Keratinocyte (primary cell): Measurements from ENCODE around the gene NUDT14. TPM values are rescaled to one million over a fixed set of nuclear protein-coding genes. Genes with fewer than 3 reads are reported as not detected.

Experiments used
- DNase-seq: peaks from one replicate; pipeline ENCODE4 v3.0.0-alpha.2; 2011; ENCODE audit warnings: low read depth, missing footprints, low spot score
- FAIRE-seq: peaks from 2 replicates; lab custom pipeline; 2011; peaks lifted over from hg19 to GRCh38; lab: Jason Lieb, UNC
- H2AFZ ChIP-seq: 2 replicates; pipeline ENCODE4 v1.6.0; 2012; ENCODE audit warnings: low read length, control low read depth, inconsistent platforms; ENCODE audit not compliant: control insufficient read depth
- H3K27ac ChIP-seq: 2 replicates; pipeline ENCODE4 v1.5.1; 2011; ENCODE audit warnings: low read length; ENCODE audit not compliant: control insufficient read depth, insufficient read depth
- H3K27me3 ChIP-seq: 3 replicates; pipeline ENCODE4 v1.6.0; 2011; ENCODE audit warnings: low read length; ENCODE audit not compliant: control insufficient read depth, insufficient read depth; ENCODE audit errors: extremely low read depth
- H3K36me3 ChIP-seq, 2 experiments: 2 replicates in 1 of 2; 3 replicates in 1 of 2; pipeline ENCODE4 v1.5.1; 2011; ENCODE audit warnings: low read length in 2 of 2, mild to moderate bottlenecking in 1 of 2; ENCODE audit not compliant: control insufficient read depth in 2 of 2, insufficient read depth in 2 of 2; ENCODE audit errors: extremely low read depth in 1 of 2
- H3K4me1 ChIP-seq: 3 replicates; pipeline ENCODE4 v1.5.1; 2011; ENCODE audit warnings: low read length; ENCODE audit not compliant: control insufficient read depth, insufficient read depth; ENCODE audit errors: extremely low read depth
- H3K4me2 ChIP-seq: 3 replicates; pipeline ENCODE4 v1.6.0; 2011; ENCODE audit warnings: low read depth, low read length; ENCODE audit not compliant: control insufficient read depth, insufficient read depth; ENCODE audit errors: extremely low read depth
- H3K4me3 ChIP-seq, 3 experiments: fragments of 200-600 bp in 1 of 3; sonication (generic) in 1 of 3; 2 replicates in 2 of 3; 3 replicates in 1 of 3; pipeline ENCODE4 v1.5.1; 2011 to 2016; ENCODE audit warnings: low read length in 3 of 3, mild to moderate bottlenecking in 3 of 3, control low read depth in 2 of 3, inconsistent platforms in 1 of 3, low read depth in 1 of 3, mixed read lengths in 1 of 3, mixed run types in 1 of 3, moderate library complexity in 1 of 3; ENCODE audit not compliant: control insufficient read depth in 2 of 3, insufficient read depth in 2 of 3; ENCODE audit errors: extremely low read depth in 1 of 3
- H3K79me2 ChIP-seq: 2 replicates; pipeline ENCODE4 v1.6.0; 2012; ENCODE audit warnings: low read length; ENCODE audit not compliant: control insufficient read depth, insufficient read depth
- H3K9ac ChIP-seq: 3 replicates; pipeline ENCODE4 v1.6.0; 2011; ENCODE audit warnings: low read length; ENCODE audit not compliant: control insufficient read depth, insufficient read depth; ENCODE audit errors: extremely low read depth
- H3K9me1 ChIP-seq: 3 replicates; pipeline ENCODE4 v1.6.0; 2011; ENCODE audit warnings: low read length; ENCODE audit not compliant: control insufficient read depth, insufficient read depth; ENCODE audit errors: extremely low read depth
- H3K9me3 ChIP-seq: 2 replicates; pipeline ENCODE4 v1.5.1; 2012; ENCODE audit warnings: low read depth, low read length; ENCODE audit not compliant: control insufficient read depth
- H4K20me1 ChIP-seq: 3 replicates; pipeline ENCODE4 v1.6.0; 2011; ENCODE audit warnings: low read length; ENCODE audit not compliant: control insufficient read depth, insufficient read depth; ENCODE audit errors: extremely low read depth
- CTCF ChIP-seq, 3 experiments: IDR thresholded peaks in 1 of 3; conservative IDR thresholded peaks in 1 of 3; optimal IDR thresholded peaks in 1 of 3; 2 replicates in 2 of 3; 3 replicates in 1 of 3; pipeline versions ENCODE3 to v1.5.1; 2011; ENCODE audit warnings: low read length in 3 of 3, mild to moderate bottlenecking in 3 of 3, moderate library complexity in 2 of 3, control low read depth in 1 of 3, inconsistent platforms in 1 of 3; ENCODE audit not compliant: insufficient read depth in 2 of 3; ENCODE audit errors: extremely low read depth in 1 of 3
- EZH2 ChIP-seq: IDR thresholded peaks from one replicate; pipeline ENCODE4 v1.6.1; 2012; ENCODE audit warnings: inconsistent platforms, mild to moderate bottlenecking, low read length, moderate library complexity
- dilution Hi-C: fragments of 300-500 bp; cut with MboI; formaldehyde crosslinking; loops from one replicate; pipeline ENCODE4 v1.7.0; 2020; ENCODE audit warnings: low sequenced_read_pairs; ENCODE audit not compliant: extremely low pct_ligation_motif_present
- polyA plus RNA-seq, 5 experiments: library from polyadenylated mRNA; depleted of rRNA in 3 of 5; stranded (reverse) in 3 of 5; stranded (forward) in 1 of 5; unstranded in 1 of 5; fragments of >200 nt; gene quantifications; 1 replicate in 1 of 5; 2 replicates in 3 of 5; 3 replicates in 1 of 5; pipeline versions ENCODE4 v1.2.1 to v1.2.3, GENCODE V29; 2011 to 2012; ENCODE audit warnings: missing spikeins in 2 of 5, low read depth in 1 of 5, low replicate concordance in 1 of 5

NUDT14 gene
- polyA plus RNA-seq, 1 donor (not counting 4 experiments of a cell fraction or from before 2014, with no cell fraction given): 15.6 TPM

GRCh38 chr14:105168979-105169507, 12.1 kb downstream of the NUDT14 start:
- Histone ChIP-seq H3K27ac (no peak overlapping the region), H3K36me3 (peaks cover 0 to 3% of the 10 kb centered on the region in 2 experiments), H3K4me2 (peak overlapping the region; percentile 58), H4K20me1 (peaks cover 10% of the 10 kb centered on the region), H3K4me3 (peak overlapping the region in 1 of 3 experiments; percentile 30), H3K9ac (no peak overlapping the region), H2AFZ (no peak overlapping the region), H3K9me3 (no peaks in the 10 kb centered on the region), H3K4me1 (peaks cover 28% of the 10 kb centered on the region), H3K27me3 (peaks cover 9% of the 10 kb centered on the region), H3K79me2 (peaks cover 29% of the 10 kb centered on the region), H3K9me1 (peaks cover 6% of the 10 kb centered on the region)
- TF ChIP-seq CTCF (optimal IDR thresholded peaks at IDR 0.05 in 1 of 3, IDR thresholded peaks at IDR 0.05 in 1 of 3, conservative IDR thresholded peaks at IDR 0.05 in 1 of 3; ENCODE audit: extremely low read depth in 1 of 3, insufficient read depth in 2 of 3, low read length in 3 of 3) (peak in 2 of 3 experiments; percentile 27 to 38), EZH2 (no peak)
- FAIRE-seq: no peak
- no peak for DNase-seq
- dilution Hi-C loops: no loop called here

DNA sequence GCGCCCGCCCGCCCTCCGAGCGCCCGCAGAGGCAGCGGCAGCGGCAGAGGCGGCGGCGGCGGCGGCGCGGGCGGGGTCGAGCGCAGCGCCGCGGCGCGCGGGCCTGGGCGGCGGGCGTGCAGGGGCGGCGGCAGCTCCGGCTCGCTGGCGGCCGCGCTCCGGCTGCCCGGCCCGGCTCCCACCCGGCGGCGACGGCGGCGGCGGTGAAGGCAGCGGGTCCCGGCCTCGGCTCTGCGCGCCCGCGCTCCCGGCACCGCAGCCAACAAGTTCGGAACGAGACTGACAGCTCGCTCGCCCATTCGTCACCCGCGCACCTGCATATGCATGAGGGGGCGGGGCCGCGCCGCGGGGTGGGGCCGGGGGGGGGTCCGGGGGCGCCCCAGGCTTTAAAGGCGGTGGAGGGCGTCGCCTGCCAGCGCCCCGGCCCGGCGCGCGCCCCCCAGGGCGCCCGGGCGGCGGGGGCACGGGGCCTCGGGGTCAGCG, 12.6 kb downstream of the NUDT14 start, which contains the start of gene JAG2:
Gene JAG2 (minus strand): TSS at position 281 of the 483 bp plus-strand sequence. CDS start 356 bp downstream, outside the sequence.
- TF ChIP-seq EZH2: no peak
- TF ChIP-seq CTCF (optimal IDR thresholded peaks at IDR 0.05 in 1 of 3, IDR thresholded peaks at IDR 0.05 in 1 of 3, conservative IDR thresholded peaks at IDR 0.05 in 1 of 3; ENCODE audit: extremely low read depth in 1 of 3, insufficient read depth in 2 of 3, low read length in 3 of 3): no peak
- Histone ChIP-seq H3K4me1 (peaks cover 26% of the 10 kb centered on the region), H3K9me1 (peaks cover 6% of the 10 kb centered on the region), H3K9me3 (no peaks in the 10 kb centered on the region), H2AFZ (no peak within 1 kb of the TSS), H4K20me1 (peaks cover 13% of the 10 kb centered on the region), H3K4me3 (peak within 1 kb of the TSS; percentile 62 to 67 (median 63)), H3K79me2 (peaks cover 34% of the 10 kb centered on the region), H3K4me2 (peak within 1 kb of the TSS; percentile 67), H3K9ac (peak within 1 kb of the TSS; percentile 54), H3K36me3 (peaks cover 0 to 3% of the 10 kb centered on the region in 2 experiments), H3K27ac (no peak within 1 kb of the TSS), H3K27me3 (peaks cover 9% of the 10 kb centered on the region)
- DNase-seq (no peak), FAIRE-seq (no peak)
- dilution Hi-C loops: no loop called here
